Measurements from ENCODE around the gene SLC24A3. TPM values are rescaled to one million over a fixed set of nuclear protein-coding genes. Genes with fewer than 3 reads are reported as not detected.
A peak's percentile ranks its signal among the peaks of the same experiment; 100 is the strongest.
"Not testable (repeated sequence)": the region's sequence is repeated elsewhere in the genome, so short reads cannot be mapped to it uniquely, and the experiment has no call there.

The SLC24A3 gene
- total RNA-seq, 1 donor from 2014 or later: 0.21 TPM

DNA sequence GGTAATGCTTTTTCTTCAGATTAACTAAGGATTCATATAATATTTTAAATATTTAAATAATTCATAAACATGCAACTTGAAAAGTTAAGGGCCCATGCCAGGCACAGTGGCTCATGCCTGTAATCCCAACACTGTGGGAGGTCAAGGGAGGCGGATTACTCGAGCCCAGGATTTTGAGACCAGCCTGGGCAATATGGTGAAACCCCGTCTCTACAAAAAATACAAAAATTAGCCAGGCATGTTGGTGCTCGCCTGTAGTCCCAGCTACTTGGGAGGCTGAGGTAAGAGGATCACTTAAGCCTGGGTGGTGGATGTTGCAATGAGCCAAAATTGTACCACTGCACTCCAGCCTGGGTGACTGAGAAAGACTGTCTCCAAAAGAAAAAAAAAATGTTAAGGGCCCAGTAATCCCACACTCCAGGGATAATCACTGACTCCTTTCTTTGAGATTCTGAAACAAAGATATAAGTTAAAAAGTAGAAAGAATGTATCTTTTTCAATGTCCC, 537.7 kb downstream of the SLC24A3 start:
- Histone ChIP-seq H3K79me2 (ENCODE audit: low read depth) (no peaks in the 10 kb centered on the region), H3K4me2 (no peak overlapping the region), H3K36me3 (no peaks in the 10 kb centered on the region), H3K27me3 (no peaks in the 10 kb centered on the region), H3K4me1 (no peaks in the 10 kb centered on the region), H3K4me3 (no peak overlapping the region), H4K20me1 (ENCODE audit: low read depth) (no peaks in the 10 kb centered on the region), H3K9ac (no peak overlapping the region), H3F3A (ENCODE audit: low read depth) (no peaks in the 10 kb centered on the region), H3K27ac (no peak overlapping the region), H2AFZ (replicated peaks) (no peak overlapping the region), H3K9me3 (ENCODE audit: low read depth) (no peaks in the 10 kb centered on the region)
- peaks cover 4% of the 10 kb centered on the region for H3K27me3 Mint-ChIP-seq (ENCODE audit: insufficient read depth, low read depth)
- no peaks in the 10 kb centered on the region for H3K36me3 Mint-ChIP-seq
- no peak overlapping the region for H3K4me3 Mint-ChIP-seq
- peaks cover 6% of the 10 kb centered on the region for H3K4me1 Mint-ChIP-seq
- DNase-seq (ENCODE audit: low spot score): no peak
- TF ChIP-seq EZH2phosphoT487 (IDR thresholded peaks at IDR 0.05): no peak
- no peak for TF ChIP-seq EZH2 (IDR thresholded peaks at IDR 0.05)
- TF ChIP-seq, protein P1, sequence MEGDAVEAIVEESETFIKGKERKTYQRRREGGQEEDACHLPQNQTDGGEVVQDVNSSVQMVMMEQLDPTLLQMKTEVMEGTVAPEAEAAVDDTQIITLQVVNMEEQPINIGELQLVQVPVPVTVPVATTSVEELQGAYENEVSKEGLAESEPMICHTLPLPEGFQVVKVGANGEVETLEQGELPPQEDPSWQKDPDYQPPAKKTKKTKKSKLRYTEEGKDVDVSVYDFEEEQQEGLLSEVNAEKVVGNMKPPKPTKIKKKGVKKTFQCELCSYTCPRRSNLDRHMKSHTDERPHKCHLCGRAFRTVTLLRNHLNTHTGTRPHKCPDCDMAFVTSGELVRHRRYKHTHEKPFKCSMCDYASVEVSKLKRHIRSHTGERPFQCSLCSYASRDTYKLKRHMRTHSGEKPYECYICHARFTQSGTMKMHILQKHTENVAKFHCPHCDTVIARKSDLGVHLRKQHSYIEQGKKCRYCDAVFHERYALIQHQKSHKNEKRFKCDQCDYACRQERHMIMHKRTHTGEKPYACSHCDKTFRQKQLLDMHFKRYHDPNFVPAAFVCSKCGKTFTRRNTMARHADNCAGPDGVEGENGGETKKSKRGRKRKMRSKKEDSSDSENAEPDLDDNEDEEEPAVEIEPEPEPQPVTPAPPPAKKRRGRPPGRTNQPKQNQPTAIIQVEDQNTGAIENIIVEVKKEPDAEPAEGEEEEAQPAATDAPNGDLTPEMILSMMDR (IDR thresholded peaks at IDR 0.05): no peak
- H3K27ac Mint-ChIP-seq: no peak overlapping the region
- H3K9me3 Mint-ChIP-seq: no peaks in the 10 kb centered on the region

DNA sequence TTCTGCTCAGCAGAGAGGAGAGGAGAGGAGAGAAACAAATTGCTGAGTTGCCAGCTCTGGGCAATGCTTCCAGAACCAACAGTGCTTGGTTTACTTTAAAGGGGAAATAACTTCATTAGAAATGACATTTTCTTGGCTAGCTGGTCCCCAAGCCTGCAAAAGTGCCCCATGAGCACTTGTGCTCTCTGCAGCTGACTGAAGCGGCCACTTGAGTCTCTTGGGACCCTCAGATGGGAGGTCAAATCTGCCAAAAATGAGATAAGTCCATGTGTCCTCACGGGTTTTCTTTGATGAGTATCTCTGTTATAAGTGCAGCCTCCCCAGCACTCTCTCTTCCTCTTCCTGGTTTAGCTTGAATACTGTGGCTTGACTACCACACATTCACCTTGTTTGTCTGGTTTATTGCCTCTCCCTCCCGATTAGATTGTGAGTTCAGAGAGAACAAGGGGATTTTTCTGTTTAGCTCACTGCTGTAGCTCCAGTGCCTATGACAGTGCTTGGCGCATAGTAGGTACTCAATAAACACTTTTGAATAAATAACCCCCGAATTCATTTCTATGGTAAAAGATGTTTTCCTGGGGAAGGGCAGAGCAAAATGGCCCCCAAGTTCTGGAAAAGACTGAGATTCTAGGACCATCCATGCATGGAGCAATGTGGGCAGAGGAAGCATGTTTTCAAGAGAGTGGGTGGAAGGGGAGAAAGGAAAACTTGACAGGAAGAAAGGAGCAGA, 538.6 kb downstream of the SLC24A3 start:
- H3K27ac Mint-ChIP-seq: no peak overlapping the region
- H3K27me3 Mint-ChIP-seq (ENCODE audit: insufficient read depth, low read depth): peaks cover 4% of the 10 kb centered on the region
- no peak for TF ChIP-seq EZH2phosphoT487 (IDR thresholded peaks at IDR 0.05)

DNA sequence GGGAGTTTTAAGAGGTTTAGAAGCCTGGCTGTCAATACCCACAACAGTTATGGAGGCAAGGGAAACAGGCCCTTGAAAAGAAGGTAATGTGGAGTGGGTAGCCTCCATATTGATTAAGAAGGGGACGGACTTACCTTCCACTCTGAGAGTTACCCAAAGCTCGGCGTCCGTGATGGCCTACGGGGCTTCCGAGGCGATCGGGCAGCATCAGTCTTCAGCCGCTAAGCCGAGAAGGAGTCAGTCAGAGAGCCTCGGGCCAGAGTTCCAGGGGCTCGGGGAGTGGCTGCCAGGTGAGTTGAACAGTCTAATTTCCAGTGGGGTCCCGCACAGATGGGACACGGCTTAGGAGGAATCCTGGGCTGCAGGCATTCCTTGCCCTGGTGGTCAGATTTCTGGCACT, 541.8 kb downstream of the SLC24A3 start:
- not testable (repeated sequence) for H3K79me2 ChIP-seq (ENCODE audit: low read depth); H3K27me3 ChIP-seq; H3K4me3 Mint-ChIP-seq; H3K9ac ChIP-seq; H3K27ac ChIP-seq; H3K9me3 ChIP-seq (ENCODE audit: low read depth); H3K4me3 ChIP-seq; DNase-seq (ENCODE audit: low spot score); H3K27me3 Mint-ChIP-seq (ENCODE audit: insufficient read depth, low read depth); H3K4me1 ChIP-seq; H4K20me1 ChIP-seq (ENCODE audit: low read depth); H3K36me3 ChIP-seq; H2AFZ ChIP-seq (replicated peaks); H3K27ac Mint-ChIP-seq; H3K36me3 Mint-ChIP-seq; H3K9me3 Mint-ChIP-seq; H3K4me2 ChIP-seq
- peaks cover 15% of the 10 kb centered on the region for H3K4me1 Mint-ChIP-seq
- peaks cover 23% of the 10 kb centered on the region for H3F3A ChIP-seq (ENCODE audit: low read depth)

More for the DNA sequence above, 538.6 kb downstream of the SLC24A3 start:
- H3K36me3 ChIP-seq: no peaks in the 10 kb centered on the region
- no peaks in the 10 kb centered on the region for H3K9me3 ChIP-seq (ENCODE audit: low read depth)
- Mint-ChIP-seq H3K4me1 (peaks cover 7% of the 10 kb centered on the region), H3K4me3 (no peak overlapping the region), H3K36me3 (no peaks in the 10 kb centered on the region), H3K9me3 (no peaks in the 10 kb centered on the region)
- no peak for DNase-seq (ENCODE audit: low spot score)
- H3K4me2 ChIP-seq: no peak overlapping the region
- H3K27me3 ChIP-seq: no peaks in the 10 kb centered on the region
- no peaks in the 10 kb centered on the region for H3K4me1 ChIP-seq
- H2AFZ ChIP-seq (replicated peaks): no peak overlapping the region
- no peak overlapping the region for H3K9ac ChIP-seq
- H3K4me3 ChIP-seq: no peak overlapping the region
- H3K79me2 ChIP-seq (ENCODE audit: low read depth): no peaks in the 10 kb centered on the region
- no peaks in the 10 kb centered on the region for H3F3A ChIP-seq (ENCODE audit: low read depth)
- no peaks in the 10 kb centered on the region for H4K20me1 ChIP-seq (ENCODE audit: low read depth)
- no peak overlapping the region for H3K27ac ChIP-seq

DNA sequence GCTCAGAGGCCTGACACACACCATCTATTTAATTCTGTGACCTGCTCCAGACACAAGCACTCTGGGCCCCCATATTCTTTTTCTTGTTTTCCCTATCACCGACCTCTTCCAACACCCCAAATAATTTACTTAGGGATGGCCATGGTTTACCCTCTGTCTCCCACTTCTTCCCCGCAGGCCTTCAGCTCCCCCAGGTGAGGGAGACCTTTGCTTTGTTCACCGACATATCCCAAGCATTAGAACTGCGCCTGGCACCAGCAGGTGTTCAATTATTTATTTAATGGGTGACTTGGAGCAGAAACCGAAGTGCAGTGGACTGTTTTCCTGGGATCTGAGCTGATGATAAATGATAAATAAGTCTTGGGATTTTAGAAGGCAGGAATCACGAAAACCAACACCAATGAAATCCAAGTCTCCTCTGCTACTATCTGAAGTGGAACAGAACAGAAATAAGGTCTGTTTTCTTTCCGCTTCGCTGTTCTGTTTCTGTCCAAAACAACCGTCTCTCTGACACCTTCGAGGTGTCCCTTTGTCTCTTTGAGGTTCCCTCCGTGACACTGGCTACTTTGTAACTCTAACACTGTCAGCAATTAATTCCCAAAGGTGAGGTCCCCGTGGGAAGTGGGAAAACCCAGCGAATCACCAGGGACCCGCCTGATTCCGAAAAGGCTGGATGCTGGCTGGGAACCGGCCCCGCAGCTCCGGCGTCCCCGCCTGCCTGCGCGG, 544.5 kb downstream of the SLC24A3 start:
- H3K9me3 ChIP-seq (ENCODE audit: low read depth): no peaks in the 10 kb centered on the region
- H2AFZ ChIP-seq (replicated peaks): peak overlapping the region; percentile 79
- H3F3A ChIP-seq (ENCODE audit: low read depth): peaks cover 23% of the 10 kb centered on the region
- Mint-ChIP-seq H3K4me1 (peaks cover 22% of the 10 kb centered on the region), H3K4me3 (peak overlapping the region; percentile 95), H3K36me3 (peaks cover 12% of the 10 kb centered on the region), H3K9me3 (no peaks in the 10 kb centered on the region), H3K27me3 (ENCODE audit: insufficient read depth, low read depth) (peaks cover 4% of the 10 kb centered on the region), H3K27ac (peak overlapping the region; percentile 63)
- DNase-seq (ENCODE audit: low spot score): no peak
- peak overlapping the region; percentile 76 for H3K4me3 ChIP-seq
- no peaks in the 10 kb centered on the region for H3K79me2 ChIP-seq (ENCODE audit: low read depth)
- peak overlapping the region; percentile 1 for H3K9ac ChIP-seq
- TF ChIP-seq EZH2phosphoT487 (IDR thresholded peaks at IDR 0.05) (no peak), EZH2 (IDR thresholded peaks at IDR 0.05) (peak; percentile 41)
- peaks cover 7% of the 10 kb centered on the region for H3K4me1 ChIP-seq
- H3K27me3 ChIP-seq: peaks cover 11% of the 10 kb centered on the region
- peak overlapping the region; percentile 91 for H3K4me2 ChIP-seq
- H4K20me1 ChIP-seq (ENCODE audit: low read depth): no peaks in the 10 kb centered on the region
- H3K27ac ChIP-seq: no peak overlapping the region
- no peaks in the 10 kb centered on the region for H3K36me3 ChIP-seq
